ENCODE results near the gene THSD8. TPM values are rescaled to one million over a fixed set of nuclear protein-coding genes. Genes with fewer than 3 reads are reported as not detected.
"Not testable (repeated sequence)": the region's sequence is repeated elsewhere in the genome, so short reads cannot be mapped to it uniquely, and the experiment has no call there.

THSD8 gene
- total RNA-seq, 8 experiments from 2014 or later: 0.25 to 7.7 (median 1.1) TPM; not detected in 3

DNA sequence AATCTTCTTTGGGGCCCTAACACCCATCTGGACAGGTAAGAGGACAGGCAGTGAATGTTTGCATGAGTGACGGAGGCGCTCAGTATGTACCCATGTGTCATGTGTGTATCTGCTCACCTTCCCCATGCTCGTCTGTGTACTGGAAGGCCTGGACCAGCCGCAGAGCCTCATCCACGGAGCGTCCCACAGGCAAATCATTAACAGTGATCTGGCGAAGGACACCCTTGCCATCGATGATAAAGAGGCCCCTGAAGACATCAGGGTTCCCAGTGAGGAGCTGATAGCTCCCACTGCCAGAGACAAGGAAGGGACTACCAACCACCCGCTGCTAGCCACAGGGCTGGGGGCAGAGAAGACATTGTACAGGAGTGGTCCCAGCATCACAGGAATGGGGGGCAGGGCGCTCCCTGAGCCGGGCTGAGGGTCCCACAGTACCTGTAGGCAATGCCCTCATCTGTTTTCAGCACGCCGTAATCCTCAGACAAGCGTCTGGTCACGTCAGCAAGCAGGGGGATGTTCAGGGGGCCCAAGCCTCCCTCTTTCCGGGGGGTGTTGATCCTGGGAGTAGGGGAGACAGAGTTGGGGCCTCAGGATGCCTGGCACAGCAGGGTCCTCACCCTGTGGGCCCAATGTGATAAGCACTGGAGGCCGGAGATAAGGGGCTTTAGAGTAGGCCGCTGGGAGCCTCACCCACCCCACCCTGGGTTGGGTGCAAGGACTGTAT is 2.0 kb upstream of the THSD8 start:
- H3K4me1 ChIP-seq (replicated peaks in 1 of 2): peaks cover 11 to 14% of the 10 kb centered on the region in 2 donors
- no peak for ATAC-seq (replicated peaks in 6 of 8)
- peak overlapping the region in 3 of 5 donors; percentile 84 to 92 (median 88) for H3K4me3 ChIP-seq
- H3K27ac ChIP-seq: no peak overlapping the region
- in situ Hi-C loops (cut with MboI; ENCODE audit: low pct_unique_long_range_greater_than_20kb in 2 of 9, low sequenced_read_pairs in 9 of 9, unreplicated experiment in 9 of 9): no loop called here
- WGBS, 10 experiments: 85 to 100% (median 100%) methylated on average over 1 to 4 of the region's 18 CpGs; no CpG with 5 or more reads in 7 of the 10 experiments

DNA sequence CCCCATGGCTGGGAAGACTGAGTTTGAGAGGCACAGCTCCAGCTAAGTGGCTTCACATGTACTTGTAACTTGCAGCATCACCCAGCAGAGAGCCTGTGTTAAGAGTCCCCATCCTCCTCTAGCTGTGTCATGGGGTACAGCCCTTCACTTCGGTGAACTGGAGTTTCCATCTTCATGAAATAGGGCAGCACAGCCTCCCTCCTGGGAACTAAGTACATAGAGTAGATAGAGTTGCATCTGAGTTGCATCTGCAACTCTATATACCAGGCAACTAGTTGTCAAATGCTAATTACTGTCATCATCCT is 1.5 kb upstream of the THSD8 start:
- 57 to 100% methylated on average over 1 of the region's 1 CpG; no CpG with 5 or more reads in 8 of the 10 experiments for WGBS, 10 experiments
- no peak for ATAC-seq (replicated peaks in 6 of 8)
- Histone ChIP-seq H3K27ac (no peak overlapping the region), H3K4me3 (peak overlapping the region; percentile 67 to 92 (median 84)), H3K4me1 (replicated peaks in 1 of 2) (peaks cover 11 to 14% of the 10 kb centered on the region in 2 donors)
- in situ Hi-C loops (cut with MboI; ENCODE audit: low pct_unique_long_range_greater_than_20kb in 2 of 9, low sequenced_read_pairs in 9 of 9, unreplicated experiment in 9 of 9): no loop called here

DNA sequence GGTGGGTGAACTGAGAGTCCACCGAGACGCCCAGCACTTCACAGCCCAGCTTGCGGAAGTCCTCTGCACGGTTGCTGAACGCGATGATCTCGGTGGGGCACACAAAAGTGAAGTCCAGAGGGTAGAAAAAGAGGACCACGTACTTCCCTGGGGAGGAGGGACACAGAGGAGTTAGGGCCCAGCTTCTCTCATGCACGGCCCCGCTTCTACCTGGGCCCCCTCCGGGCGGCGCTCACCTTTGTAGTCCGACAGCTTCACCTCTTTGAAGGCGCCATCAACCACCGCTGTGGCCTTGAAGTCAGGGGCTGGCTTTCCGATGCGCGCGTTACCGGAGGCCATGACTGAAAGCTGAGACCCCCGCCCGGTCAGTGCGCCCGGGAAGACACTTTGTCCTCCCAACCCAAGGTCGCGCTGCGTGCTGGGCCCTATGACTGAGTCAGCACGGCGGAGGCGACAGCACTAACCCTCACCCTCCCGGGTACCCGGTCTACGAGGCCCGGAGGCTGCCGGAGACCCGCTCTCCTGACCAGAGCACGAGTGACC is 875 bp upstream of the THSD8 start:
- H3K4me3 ChIP-seq: peak overlapping the region; percentile 67 to 92 (median 84)
- H3K4me1 ChIP-seq (replicated peaks in 1 of 2): peaks cover 12 to 15% of the 10 kb centered on the region in 2 donors
- ATAC-seq (replicated peaks in 6 of 8): peak; percentile 4 to 46 (median 38)
- WGBS, 10 experiments: 0 to 10% (median 0%) methylated on average over 3 to 9 of the region's 38 CpGs; no CpG with 5 or more reads in 4 of the 10 experiments
- in situ Hi-C loops (cut with MboI; ENCODE audit: low pct_unique_long_range_greater_than_20kb in 2 of 9, low sequenced_read_pairs in 9 of 9, unreplicated experiment in 9 of 9): no loop called here
- peak overlapping the region; percentile 48 to 70 for H3K27ac ChIP-seq

DNA sequence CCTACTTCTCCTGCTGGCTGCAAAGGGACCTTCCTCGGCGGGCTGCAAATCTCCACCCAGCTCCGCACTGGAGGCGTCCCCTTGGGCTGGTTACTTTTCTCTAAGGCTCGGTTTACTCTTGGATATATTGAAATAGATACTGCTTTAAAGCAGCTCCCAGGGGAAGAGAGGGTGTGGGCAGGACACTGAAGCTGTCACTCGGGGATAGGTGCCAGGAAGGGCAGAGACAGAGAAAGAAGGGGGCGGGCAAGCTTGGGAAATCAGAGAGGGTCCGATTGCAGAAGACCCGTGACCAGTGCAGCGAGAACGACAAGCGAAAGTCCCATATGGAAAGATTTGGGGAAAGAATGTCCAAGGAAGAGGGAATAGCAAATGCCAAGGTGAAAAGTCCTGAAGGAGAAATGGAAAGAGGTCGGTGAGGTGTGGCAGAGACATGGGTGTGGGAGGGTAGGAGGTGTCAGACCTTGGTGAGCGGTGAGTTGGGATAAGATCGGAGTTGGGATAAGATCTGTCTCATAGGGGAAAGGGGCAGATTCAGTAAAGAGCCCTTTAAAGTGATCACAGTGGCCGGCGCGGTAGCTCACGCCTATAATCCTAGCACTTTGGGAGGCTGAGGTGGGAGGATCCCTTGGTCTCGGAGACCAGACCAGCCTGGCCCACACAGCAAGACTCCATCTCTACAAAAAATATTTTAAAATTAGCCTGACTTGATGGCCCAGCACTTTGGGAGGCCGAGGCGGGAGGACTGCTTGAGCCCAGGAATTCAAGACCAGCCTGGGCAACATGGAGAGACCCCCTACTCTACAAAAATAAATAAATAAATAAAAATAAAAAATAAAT is 618 bp downstream of the THSD8 start:
- 0 to 76% (median 41%) methylated on average over 1 to 18 of the region's 22 CpGs for WGBS, 10 experiments
- peak overlapping the region; percentile 21 to 32 for H3K27ac ChIP-seq
- peak overlapping the region; percentile 67 to 92 (median 84) for H3K4me3 ChIP-seq
- no peak for ATAC-seq (replicated peaks in 6 of 8)
- peaks cover 18 to 19% of the 10 kb centered on the region in 2 donors for H3K4me1 ChIP-seq (replicated peaks in 1 of 2)
- in situ Hi-C loops (cut with MboI; ENCODE audit: low pct_unique_long_range_greater_than_20kb in 2 of 9, low sequenced_read_pairs in 9 of 9, unreplicated experiment in 9 of 9): no loop called here

DNA sequence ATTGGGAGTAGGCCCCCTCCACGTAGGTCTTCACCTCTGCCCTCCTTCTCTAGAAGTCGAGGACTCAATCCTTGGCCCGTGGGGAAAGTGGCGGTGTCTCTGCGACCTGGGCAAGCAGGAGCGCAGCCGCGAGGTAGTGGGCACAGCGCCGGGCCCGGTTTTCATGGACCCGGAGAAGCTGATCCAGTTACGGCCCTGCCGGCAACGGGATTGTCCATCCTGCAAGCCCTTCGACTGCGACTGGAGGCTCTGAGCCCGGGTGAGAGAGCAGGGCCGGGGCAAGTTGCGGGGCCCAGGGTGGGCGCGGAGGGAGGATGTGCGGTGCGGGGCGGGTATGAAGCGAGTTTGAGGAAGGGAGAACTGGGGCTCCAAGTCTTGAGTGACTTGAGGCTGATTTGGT is 2.2 kb downstream of the THSD8 start:
- 85 to 100% (median 90%) methylated on average over 2 to 15 of the region's 26 CpGs; no CpG with 5 or more reads in 4 of the 10 experiments for WGBS, 10 experiments
- no peak overlapping the region for H3K27ac ChIP-seq
- in situ Hi-C loops (cut with MboI; ENCODE audit: low pct_unique_long_range_greater_than_20kb in 2 of 9, low sequenced_read_pairs in 9 of 9, unreplicated experiment in 9 of 9): no loop called here
- peaks cover 18 to 19% of the 10 kb centered on the region in 2 donors for H3K4me1 ChIP-seq (replicated peaks in 1 of 2)
- ATAC-seq (replicated peaks in 6 of 8): no peak
- no peak overlapping the region for H3K4me3 ChIP-seq

DNA sequence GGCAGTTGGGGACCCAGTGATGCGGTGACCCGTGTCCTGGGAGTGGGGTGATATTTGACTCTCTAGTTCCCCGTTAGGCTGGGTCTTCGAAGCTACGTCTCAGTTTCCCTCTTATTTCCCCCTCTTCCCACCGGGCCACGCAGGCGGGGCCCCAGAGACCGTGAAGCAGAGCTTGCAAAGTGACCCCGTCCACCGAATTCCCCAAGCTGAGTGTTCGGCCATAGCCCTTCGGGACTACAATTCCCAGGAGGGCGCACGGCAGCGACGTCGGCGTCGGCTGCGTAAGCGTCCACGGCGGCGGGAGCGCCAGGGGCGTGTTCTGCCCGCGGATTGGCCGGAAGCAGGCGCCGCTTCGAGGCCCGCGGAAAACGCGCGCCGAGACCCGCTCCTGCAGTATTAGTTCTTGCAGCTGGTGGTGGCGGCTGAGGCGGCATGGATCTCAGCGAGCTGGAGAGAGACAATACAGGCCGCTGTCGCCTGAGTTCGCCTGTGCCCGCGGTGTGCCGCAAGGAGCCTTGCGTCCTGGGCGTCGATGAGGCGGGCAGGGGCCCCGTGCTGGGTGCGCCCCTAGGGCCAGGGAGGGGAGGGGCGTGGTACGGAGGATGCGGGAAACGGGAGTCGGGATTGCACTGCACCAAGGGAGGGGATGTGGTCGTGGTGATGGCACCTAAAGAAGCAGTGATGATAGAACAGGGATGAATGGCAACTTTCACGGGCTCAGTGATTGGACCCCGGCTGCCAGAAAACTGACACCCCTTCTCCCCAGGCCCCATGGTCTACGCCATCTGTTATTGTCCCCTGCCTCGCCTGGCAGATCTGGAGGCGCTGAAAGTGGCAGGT is 4.6 kb downstream of the THSD8 start, which contains the start of gene RNASEH2A:
Gene RNASEH2A (plus strand): TSS at position 343 of the 840 bp plus-strand sequence. CDS start 90 bp downstream, at position 433.
- Histone ChIP-seq H3K4me3 (peak within 1 kb of the TSS; percentile 48 to 82 (median 66)), H3K27ac (peak within 1 kb of the TSS in 1 of 2 donors; percentile 76), H3K4me1 (replicated peaks in 1 of 2) (peaks cover 11 to 12% of the 10 kb centered on the region in 2 donors)
- peak; percentile 74 to 87 (median 80) for ATAC-seq (replicated peaks in 6 of 8)
- in situ Hi-C loops (cut with MboI; ENCODE audit: low pct_unique_long_range_greater_than_20kb in 2 of 9, low sequenced_read_pairs in 9 of 9, unreplicated experiment in 9 of 9): no loop called here
- WGBS, 10 experiments: 0 to 56% (median 4%) methylated on average over 1 to 20 of the region's 66 CpGs; no CpG with 5 or more reads in 4 of the 10 experiments

DNA sequence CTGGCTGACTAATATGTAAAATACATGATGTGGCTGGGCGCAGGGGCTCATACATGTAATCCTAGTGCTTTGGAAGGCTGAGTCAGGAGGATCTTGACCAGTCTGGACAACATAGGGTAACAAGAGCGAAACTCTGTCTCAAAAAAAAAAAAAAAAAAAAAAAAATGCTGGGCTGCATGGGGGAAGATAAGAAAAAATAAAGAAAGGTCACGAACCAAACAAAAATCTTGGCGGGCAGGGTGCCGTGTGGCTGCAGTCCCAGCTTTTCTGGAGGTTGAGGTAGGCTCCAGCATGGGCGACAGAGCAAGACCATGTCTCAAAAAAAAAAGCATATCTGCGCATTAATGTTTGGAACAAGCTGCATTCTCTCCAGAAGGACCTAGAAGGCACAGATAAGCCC is 13.2 kb downstream of the THSD8 start:
- Histone ChIP-seq H3K27ac (no peak overlapping the region), H3K4me1 (replicated peaks in 1 of 2) (no peaks in the 10 kb centered on the region), H3K4me3 (no peak overlapping the region)
- in situ Hi-C loops (cut with MboI; ENCODE audit: low pct_unique_long_range_greater_than_20kb in 2 of 9, low sequenced_read_pairs in 9 of 9, unreplicated experiment in 9 of 9): no loop called here
- no peak for ATAC-seq (replicated peaks in 6 of 8)
- 52 to 100% (median 95%) methylated on average over 3 to 7 of the region's 7 CpGs for WGBS, 10 experiments

DNA sequence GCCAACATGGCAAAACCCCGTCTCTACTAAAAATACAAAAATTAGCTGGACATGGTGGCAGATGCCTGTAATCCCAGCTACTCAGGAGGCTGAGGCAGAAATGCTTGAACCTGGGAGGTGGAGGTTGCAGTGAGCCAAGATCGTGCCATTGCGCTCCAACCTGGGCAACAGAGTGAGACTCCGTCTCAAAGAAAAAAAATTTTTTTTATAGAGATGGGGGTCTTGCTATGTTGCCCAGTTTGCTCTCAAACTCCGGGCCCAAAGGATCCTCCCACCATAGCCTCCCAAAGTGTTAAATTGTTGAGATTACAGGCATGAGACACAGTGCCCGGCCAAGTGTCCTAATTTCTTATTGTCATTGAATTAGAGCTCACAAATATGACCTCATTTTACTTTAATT is 15.3 kb downstream of the THSD8 start:
- in situ Hi-C loops (cut with MboI; ENCODE audit: low pct_unique_long_range_greater_than_20kb in 2 of 9, low sequenced_read_pairs in 9 of 9, unreplicated experiment in 9 of 9); H3K27ac ChIP-seq; ATAC-seq (replicated peaks in 6 of 8); H3K4me3 ChIP-seq; H3K4me1 ChIP-seq (replicated peaks in 1 of 2): not testable (repeated sequence)
- 40 to 100% (median 94%) methylated on average over 1 to 4 of the region's 6 CpGs; no CpG with 5 or more reads in 3 of the 10 experiments for WGBS, 10 experiments

DNA sequence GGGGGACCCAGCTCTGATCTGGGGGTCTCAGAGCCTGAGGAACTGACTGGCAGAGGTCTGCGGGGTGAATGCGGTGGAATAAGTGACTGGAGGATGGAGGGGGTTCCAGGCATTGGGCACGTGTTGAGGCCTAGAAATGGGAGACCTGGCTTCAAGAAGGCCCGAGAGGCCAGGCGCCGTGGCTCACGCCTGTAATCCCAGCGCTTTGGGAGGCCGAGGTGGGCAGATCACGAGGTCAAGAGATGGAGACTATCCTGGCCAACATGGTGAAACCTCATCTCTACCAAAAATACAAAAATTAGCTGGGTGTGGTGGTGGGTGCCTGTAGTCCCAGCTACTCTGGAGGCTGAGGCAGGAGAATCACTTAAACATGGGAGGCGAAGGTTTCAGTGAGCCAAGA is 15.9 kb downstream of the THSD8 start:
- in situ Hi-C loops (cut with MboI; ENCODE audit: low pct_unique_long_range_greater_than_20kb in 2 of 9, low sequenced_read_pairs in 9 of 9, unreplicated experiment in 9 of 9); H3K4me3 ChIP-seq; ATAC-seq (replicated peaks in 6 of 8); H3K4me1 ChIP-seq (replicated peaks in 1 of 2); H3K27ac ChIP-seq: not testable (repeated sequence)
- 89 to 100% (median 94%) methylated on average over 1 to 9 of the region's 11 CpGs; no CpG with 5 or more reads in 6 of the 10 experiments for WGBS, 10 experiments

DNA sequence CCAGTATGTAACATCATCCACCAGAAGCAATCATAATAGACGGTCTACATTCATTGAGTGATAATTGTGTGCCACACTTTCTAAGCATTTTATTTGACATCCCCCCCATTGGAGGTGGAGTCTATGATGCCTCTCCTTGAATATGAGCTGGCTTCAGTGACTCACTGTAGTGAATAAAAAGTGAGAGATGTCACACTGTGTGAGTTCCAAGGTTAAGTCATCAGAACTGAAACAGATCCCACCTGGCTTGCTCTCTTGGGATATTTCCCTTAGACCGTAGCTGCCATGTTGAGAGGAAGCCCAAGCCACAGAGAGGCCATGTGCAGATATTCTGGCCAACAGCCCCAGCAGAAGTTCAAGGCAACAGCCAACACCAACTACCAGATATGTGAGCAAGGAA is 19.9 kb downstream of the THSD8 start:
- H3K4me3 ChIP-seq: no peak overlapping the region
- no peak overlapping the region for H3K27ac ChIP-seq
- WGBS, 10 experiments: 60 to 100% (median 93%) methylated on average over 1 to 2 of the region's 2 CpGs; no CpG with 5 or more reads in 2 of the 10 experiments
- ATAC-seq (replicated peaks in 6 of 8): no peak
- no peaks in the 10 kb centered on the region for H3K4me1 ChIP-seq (replicated peaks in 1 of 2)
- in situ Hi-C loops (cut with MboI; ENCODE audit: low pct_unique_long_range_greater_than_20kb in 2 of 9, low sequenced_read_pairs in 9 of 9, unreplicated experiment in 9 of 9): no loop called here

DNA sequence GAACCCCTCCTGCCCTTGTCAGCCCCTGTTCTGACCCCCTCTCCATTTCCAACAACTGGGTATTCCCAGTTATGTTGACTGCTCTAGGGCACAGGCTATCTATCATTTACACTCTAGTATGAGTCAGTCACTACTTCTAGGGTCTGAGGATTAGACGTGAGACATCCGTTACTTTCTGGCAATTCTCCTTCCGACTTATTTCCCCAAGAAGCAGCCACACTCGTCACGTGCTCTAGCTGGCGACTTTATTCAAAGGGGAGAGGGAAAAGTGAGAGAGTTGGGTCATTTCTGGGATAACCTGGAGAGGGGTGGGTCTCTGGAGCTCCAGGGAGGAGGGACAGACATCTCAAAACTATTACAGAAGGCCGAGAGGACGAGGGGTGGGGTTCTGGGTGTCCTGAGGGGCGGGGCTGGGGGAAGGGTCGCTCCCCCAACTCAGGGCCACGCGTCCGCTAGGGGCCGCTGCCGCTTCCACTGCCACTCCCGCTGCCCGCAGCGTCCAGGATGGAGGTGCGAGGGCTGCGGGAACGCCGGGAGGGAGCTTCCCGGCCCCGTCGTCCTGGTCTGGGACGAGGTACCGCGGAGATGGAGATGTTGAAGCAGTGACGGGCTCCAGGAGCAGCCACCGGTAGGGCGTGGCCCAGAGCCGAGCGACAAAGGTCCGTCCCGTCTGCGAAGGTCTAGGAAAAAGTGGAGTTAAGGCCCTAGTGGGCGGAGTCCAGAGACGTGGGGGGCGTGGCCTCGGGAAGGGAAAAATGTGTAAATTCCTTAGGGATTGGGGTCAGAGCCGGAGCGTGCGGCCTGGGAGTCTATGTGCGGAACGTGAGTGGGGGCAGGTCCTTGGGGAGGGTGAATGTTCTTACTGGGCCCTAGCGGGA is 23.6 kb downstream of the THSD8 start:
- WGBS, 10 experiments: 16 to 60% (median 26%) methylated on average over 1 to 13 of the region's 46 CpGs; no CpG with 5 or more reads in 4 of the 10 experiments
- Histone ChIP-seq H3K27ac (no peak overlapping the region), H3K4me3 (peak overlapping the region in 1 of 5 donors; percentile 6), H3K4me1 (replicated peaks in 1 of 2) (peaks cover 4 to 7% of the 10 kb centered on the region in 2 donors)
- ATAC-seq (replicated peaks in 6 of 8): peak; percentile 26 to 84 (median 52)
- in situ Hi-C loops (cut with MboI; ENCODE audit: low pct_unique_long_range_greater_than_20kb in 2 of 9, low sequenced_read_pairs in 9 of 9, unreplicated experiment in 9 of 9): no loop called here
